Vagina (tissue), 2 donors: ENCODE measurements around the gene CHKB. TPM values are rescaled to one million over a fixed set of nuclear protein-coding genes. Genes with fewer than 3 reads are reported as not detected.

ENCODE experiments used
- DNase-seq, 2 donors: peaks; one replicate each; pipeline ENCODE4 v3.0.0-alpha.2; 2017; ENCODE audit errors: extremely low spot score in 2 of 2
- H3K27ac ChIP-seq: fragments of 200-600 bp; sonication (generic); one replicate; pipeline ENCODE4 v1.5.1; 2019
- H3K27me3 ChIP-seq: fragments of 200-600 bp; sonication (generic); one replicate; pipeline ENCODE4 v1.5.1; 2019
- H3K36me3 ChIP-seq, 2 donors: fragments of 200-600 bp; sonication (generic); one replicate each; pipeline ENCODE4 v1.5.1; 2017 to 2019
- H3K4me1 ChIP-seq: fragments of 200-600 bp; sonication (generic); one replicate; pipeline ENCODE4 v1.5.1; 2019
- H3K4me3 ChIP-seq, 2 donors: fragments of 200-600 bp; sonication (generic); 1 replicate in 1 of 2; 2 replicates in 1 of 2; pipeline ENCODE4 v1.5.1; 2016 to 2019
- H3K9me3 ChIP-seq: fragments of 200-600 bp; sonication (generic); one replicate; pipeline ENCODE4 v1.5.1; 2019
- POLR2A ChIP-seq, 2 donors: fragments of 450-650 bp; IDR thresholded peaks; one replicate each; pipeline ENCODE4 v1.6.1; 2017; ENCODE audit warnings: antibody characterized with exemption in 2 of 2, mild to moderate bottlenecking in 2 of 2, moderate library complexity in 2 of 2
- POLR2AphosphoS5 ChIP-seq, 2 donors: sonication (generic); formaldehyde crosslinking; IDR thresholded peaks; one replicate each; pipeline ENCODE4 v1.9.0; 2017; ENCODE audit warnings: antibody characterized with exemption in 2 of 2, mild to moderate bottlenecking in 2 of 2, low read depth in 1 of 2; ENCODE audit not compliant: insufficient read depth in 1 of 2
- intact Hi-C: fragments of 100-400 bp; cut with DNase I; formaldehyde crosslinking; loops from one replicate; pipeline ENCODE4 v1.15.1; 2023
- total RNA-seq: library from RNA; depleted of rRNA; stranded (reverse); fragments of >200 nt; gene quantifications from one replicate; pipeline ENCODE4 v1.2.3, GENCODE V29; 2016
- TF ChIP-seq, protein P1 (sequence below), 3 experiments: fragments of 450-650 bp in 2 of 3; fragments of 200-600 bp in 1 of 3; sonication (generic) in 1 of 3; IDR thresholded peaks; one replicate each; pipeline ENCODE4 v1.5.1; 2017 to 2019; ENCODE audit warnings: antibody characterized with exemption in 3 of 3, mild to moderate bottlenecking in 2 of 3, moderate library complexity in 2 of 3

Gene CHKB
- total RNA-seq, 1 donor from 2014 or later: 51.6 TPM

DNA sequence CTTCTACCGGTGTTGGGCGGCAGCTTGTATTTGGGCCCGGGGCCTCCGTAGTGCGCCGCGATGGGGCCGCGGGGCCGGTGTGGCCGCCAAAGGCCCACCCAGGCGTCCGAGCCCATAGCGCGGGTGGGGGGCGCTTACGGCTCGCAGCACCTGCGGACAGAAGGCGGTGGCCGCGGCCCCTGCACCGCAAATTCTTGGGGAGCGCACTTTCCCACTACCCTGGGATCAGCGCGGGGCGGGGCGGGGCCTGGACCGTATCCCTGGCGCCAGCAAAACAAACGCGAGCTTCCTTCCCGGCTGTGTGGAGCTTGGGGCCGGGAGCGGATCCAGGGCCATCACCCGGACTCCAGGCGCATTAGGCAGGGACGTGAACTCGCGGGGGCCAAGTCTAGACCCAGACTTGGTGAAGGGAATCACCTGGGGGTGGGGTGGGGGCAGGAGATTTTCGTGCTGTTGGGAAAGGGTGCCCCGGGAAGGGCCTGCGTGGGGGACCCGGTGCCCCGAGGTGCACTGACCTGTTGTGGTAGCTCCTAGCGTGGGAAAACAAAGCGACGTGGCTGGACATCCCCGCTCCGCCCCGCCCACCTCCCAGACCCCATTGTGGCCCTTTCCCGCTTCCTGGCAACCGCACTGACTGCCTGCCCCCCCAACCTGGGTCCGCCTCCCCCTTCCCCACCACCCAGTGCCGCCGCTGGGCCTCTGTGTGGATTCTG is 50.5 kb downstream of the CHKB start:
- Histone ChIP-seq H3K27ac (peak overlapping the region; percentile 96), H3K27me3 (no peaks in the 10 kb centered on the region), H3K4me1 (peaks cover 39% of the 10 kb centered on the region), H3K36me3 (no peaks in the 10 kb centered on the region), H3K9me3 (no peaks in the 10 kb centered on the region), H3K4me3 (peak overlapping the region; percentile 58 to 60)
- TF ChIP-seq POLR2A (IDR thresholded peaks at IDR 0.05) (peak in 1 of 2 donors; percentile 10), POLR2AphosphoS5 (IDR thresholded peaks at IDR 0.05; ENCODE audit: insufficient read depth in 1 of 2, low read depth in 1 of 2) (peak in 1 of 2 donors; percentile 73)
- TF ChIP-seq, protein P1, sequence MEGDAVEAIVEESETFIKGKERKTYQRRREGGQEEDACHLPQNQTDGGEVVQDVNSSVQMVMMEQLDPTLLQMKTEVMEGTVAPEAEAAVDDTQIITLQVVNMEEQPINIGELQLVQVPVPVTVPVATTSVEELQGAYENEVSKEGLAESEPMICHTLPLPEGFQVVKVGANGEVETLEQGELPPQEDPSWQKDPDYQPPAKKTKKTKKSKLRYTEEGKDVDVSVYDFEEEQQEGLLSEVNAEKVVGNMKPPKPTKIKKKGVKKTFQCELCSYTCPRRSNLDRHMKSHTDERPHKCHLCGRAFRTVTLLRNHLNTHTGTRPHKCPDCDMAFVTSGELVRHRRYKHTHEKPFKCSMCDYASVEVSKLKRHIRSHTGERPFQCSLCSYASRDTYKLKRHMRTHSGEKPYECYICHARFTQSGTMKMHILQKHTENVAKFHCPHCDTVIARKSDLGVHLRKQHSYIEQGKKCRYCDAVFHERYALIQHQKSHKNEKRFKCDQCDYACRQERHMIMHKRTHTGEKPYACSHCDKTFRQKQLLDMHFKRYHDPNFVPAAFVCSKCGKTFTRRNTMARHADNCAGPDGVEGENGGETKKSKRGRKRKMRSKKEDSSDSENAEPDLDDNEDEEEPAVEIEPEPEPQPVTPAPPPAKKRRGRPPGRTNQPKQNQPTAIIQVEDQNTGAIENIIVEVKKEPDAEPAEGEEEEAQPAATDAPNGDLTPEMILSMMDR (IDR thresholded peaks at IDR 0.05): no peak
- intact Hi-C loops: no loop called here
- peak in 1 of 2 donors; percentile 88 for DNase-seq

DNA sequence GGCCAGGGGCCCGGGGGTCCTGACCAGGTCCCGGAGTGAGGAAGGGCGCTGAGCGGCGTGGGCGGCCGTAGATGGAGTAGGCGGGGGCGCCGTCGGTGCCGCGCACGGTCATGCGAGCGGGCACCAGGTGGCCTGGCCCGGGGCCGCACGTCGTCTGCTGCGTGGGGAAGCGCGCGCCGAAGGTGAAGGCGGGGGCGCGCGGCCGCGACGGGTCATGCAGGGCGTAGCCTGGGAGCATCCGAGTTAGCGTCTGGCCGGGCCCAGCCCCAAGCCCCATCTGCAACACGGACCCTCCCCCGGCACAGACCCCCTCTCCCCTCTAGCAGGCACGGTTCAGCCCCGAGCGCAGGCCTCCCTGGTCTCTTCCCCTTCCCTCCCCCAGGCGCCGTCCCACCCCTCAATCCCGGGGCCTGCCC is 51.1 kb downstream of the CHKB start:
- Histone ChIP-seq H3K36me3 (no peaks in the 10 kb centered on the region), H3K27me3 (no peaks in the 10 kb centered on the region), H3K4me3 (peak overlapping the region; percentile 58 to 60), H3K4me1 (peaks cover 45% of the 10 kb centered on the region), H3K27ac (peak overlapping the region; percentile 96), H3K9me3 (no peaks in the 10 kb centered on the region)
- DNase-seq: peak in 1 of 2 donors; percentile 87
- intact Hi-C loops: no loop called here
- TF ChIP-seq POLR2A (IDR thresholded peaks at IDR 0.05) (no peak), POLR2AphosphoS5 (IDR thresholded peaks at IDR 0.05; ENCODE audit: insufficient read depth in 1 of 2, low read depth in 1 of 2) (no peak)
- TF ChIP-seq, protein P1 (IDR thresholded peaks at IDR 0.05): no peak

DNA sequence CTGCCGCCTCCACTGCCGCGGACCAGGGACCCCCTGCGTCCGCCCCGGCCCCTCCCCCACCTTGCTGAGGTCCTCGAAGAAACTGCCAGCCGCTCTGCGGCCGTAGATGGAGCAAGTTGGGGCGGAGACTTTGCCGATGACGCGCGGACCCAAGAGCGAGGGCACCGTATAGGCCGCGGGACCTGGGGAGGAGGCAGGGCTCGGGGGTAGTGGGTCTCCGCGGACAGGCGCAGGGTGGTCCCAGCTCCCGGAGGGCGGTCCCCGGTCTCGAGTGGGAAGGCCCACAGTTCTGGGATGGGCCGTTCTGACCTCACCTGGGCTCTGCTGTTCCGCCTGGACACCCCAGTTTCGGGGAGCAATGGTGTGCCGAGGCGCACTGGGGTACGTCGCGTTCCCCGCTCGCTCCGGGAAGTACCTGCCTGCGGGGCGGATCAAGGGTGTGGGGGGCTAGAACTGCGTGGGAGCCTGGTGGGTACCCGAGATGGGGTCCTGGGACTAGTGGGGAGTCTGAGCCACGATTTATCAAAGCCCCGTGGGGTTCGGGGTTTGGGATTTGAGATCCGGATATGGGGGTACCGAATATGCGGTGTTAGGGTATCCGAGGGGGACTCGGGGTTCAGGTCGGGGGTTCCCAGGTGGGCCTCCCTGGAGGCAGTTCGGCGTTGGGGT is 51.6 kb downstream of the CHKB start:
- Histone ChIP-seq H3K4me1 (peaks cover 47% of the 10 kb centered on the region), H3K9me3 (no peaks in the 10 kb centered on the region), H3K27ac (peak overlapping the region; percentile 96), H3K4me3 (peak overlapping the region; percentile 58 to 60), H3K36me3 (no peaks in the 10 kb centered on the region), H3K27me3 (no peaks in the 10 kb centered on the region)
- intact Hi-C loops: no loop called here
- DNase-seq: peak in 1 of 2 donors; percentile 93
- TF ChIP-seq, protein P1 (IDR thresholded peaks at IDR 0.05): no peak
- TF ChIP-seq POLR2AphosphoS5 (IDR thresholded peaks at IDR 0.05; ENCODE audit: insufficient read depth in 1 of 2, low read depth in 1 of 2): peak in 1 of 2 donors; percentile 87
- TF ChIP-seq POLR2A (IDR thresholded peaks at IDR 0.05): peak in 1 of 2 donors; percentile 83

DNA sequence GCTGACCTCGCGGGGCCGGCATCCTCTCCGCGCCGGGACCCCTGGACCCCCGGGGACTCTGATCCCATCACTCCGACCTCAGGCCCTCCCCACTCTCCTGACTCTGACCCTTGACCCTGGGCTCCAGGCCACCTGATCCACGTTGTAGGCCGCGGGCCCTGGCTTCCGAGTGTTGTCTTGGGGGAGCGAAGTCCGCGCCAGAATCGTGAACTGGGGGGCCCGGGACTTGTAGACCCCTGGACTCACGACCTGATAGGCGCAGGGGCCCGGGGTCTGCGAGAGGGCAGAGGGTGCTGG is 52.1 kb downstream of the CHKB start:
- peaks cover 47% of the 10 kb centered on the region for H3K4me1 ChIP-seq
- intact Hi-C loops: no loop called here

More for the DNA sequence above, 52.1 kb downstream of the CHKB start:
- TF ChIP-seq, protein P1 (IDR thresholded peaks at IDR 0.05): no peak
- TF ChIP-seq POLR2AphosphoS5 (IDR thresholded peaks at IDR 0.05; ENCODE audit: insufficient read depth in 1 of 2, low read depth in 1 of 2): peak in 1 of 2 donors; percentile 79
- H3K36me3 ChIP-seq: no peaks in the 10 kb centered on the region
- no peaks in the 10 kb centered on the region for H3K9me3 ChIP-seq
- peak overlapping the region; percentile 58 to 60 for H3K4me3 ChIP-seq
- peak overlapping the region; percentile 96 for H3K27ac ChIP-seq
- no peak for DNase-seq
- H3K27me3 ChIP-seq: no peaks in the 10 kb centered on the region
